SK-N-SH (cell line): ENCODE measurements around the gene ZNF445.

Experiments
- CTCF ChIP-seq: fragments of 200-600 bp; sonication (generic); IDR thresholded peaks from 2 replicates; pipeline ENCODE4 v1.6.1; 2017; ENCODE audit warnings: antibody characterized with exemption, mild to moderate bottlenecking, moderate library complexity
- EP300 ChIP-seq, 2 experiments: IDR thresholded peaks; 2 replicates each; pipeline versions ENCODE4 v1.4.0 to v1.6.1; 2012; ENCODE audit warnings: borderline replicate concordance in 1 of 2, low read depth in 1 of 2, low read length in 1 of 2
- GATA2 ChIP-seq: sonication (generic); formaldehyde crosslinking; IDR thresholded peaks from 2 replicates; pipeline ENCODE4 v1.5.0; 2020; ENCODE audit warnings: mild to moderate bottlenecking, missing genetic modification reagents
- MAX ChIP-seq: IDR thresholded peaks from 2 replicates; pipeline ENCODE4 v1.4.0; 2012; ENCODE audit warnings: low read depth
- MXI1 ChIP-seq: IDR thresholded peaks from 2 replicates; pipeline ENCODE4 v1.6.1; 2012; ENCODE audit warnings: mild to moderate bottlenecking, low read depth, low read length, improper control_type of control experiment
- RAD21 ChIP-seq: IDR thresholded peaks from 2 replicates; pipeline ENCODE4 v1.6.1; 2012; ENCODE audit warnings: mild to moderate bottlenecking, low read length
- REST ChIP-seq: IDR thresholded peaks from 2 replicates; pipeline ENCODE4 v1.6.1; 2012; ENCODE audit warnings: mild to moderate bottlenecking, low read depth, low read length, moderate library complexity
- RXRA ChIP-seq: IDR thresholded peaks from 2 replicates; pipeline ENCODE4 v1.4.0; 2012; ENCODE audit warnings: low read depth, mild to moderate bottlenecking, borderline replicate concordance
- SIN3A ChIP-seq: IDR thresholded peaks from 2 replicates; pipeline ENCODE4 v1.6.1; 2012; ENCODE audit warnings: low read depth, mild to moderate bottlenecking, low read length, moderate library complexity, borderline replicate concordance
- SMC3 ChIP-seq: IDR thresholded peaks from 2 replicates; pipeline ENCODE4 v1.6.1; 2012; ENCODE audit warnings: low read depth, low read length, improper control_type of control experiment
- ZBTB33 ChIP-seq: IDR thresholded peaks from 2 replicates; pipeline ENCODE4 v1.4.0; 2012; ENCODE audit warnings: low read depth, borderline replicate concordance

- TF ChIP-seq MAX: no peak
- no peak for TF ChIP-seq GATA2 (CRISPR knock-in tag)
- no peak for TF ChIP-seq RAD21
- no peak for TF ChIP-seq RXRA
- TF ChIP-seq EP300 (IDR thresholded peaks at IDR 0.05; ENCODE audit: borderline replicate concordance in 1 of 2, low read depth in 1 of 2, low read length in 1 of 2): no peak
- TF ChIP-seq MXI1: no peak
- TF ChIP-seq CTCF: no peak
- TF ChIP-seq ZBTB33: no peak
- no peak for TF ChIP-seq SIN3A
- TF ChIP-seq REST: no peak
- TF ChIP-seq SMC3: no peak
Observed at GRCh38 chr3:44492496-44492895, 15.0 kb upstream of the ZNF445 start.
